PFSK-1 (cell line): ENCODE measurements around the gene SPIRE1.

Source experiments
- POLR2AphosphoS5 ChIP-seq: IDR thresholded peaks from 2 replicates; pipeline ENCODE4 v1.6.1; 2012; ENCODE audit warnings: low read depth, mild to moderate bottlenecking, control low read depth, low read length, moderate library complexity
- TF ChIP-seq, protein P1 (sequence below), 2 experiments: IDR thresholded peaks; 2 replicates each; pipeline versions ENCODE4 v1.6.1 to v1.8.0; 2011 to 2012; ENCODE audit warnings: low read depth in 2 of 2, low read length in 2 of 2, control low read depth in 1 of 2, inconsistent platforms in 1 of 2, mild to moderate bottlenecking in 1 of 2, moderate library complexity in 1 of 2; ENCODE audit not compliant: insufficient read depth in 1 of 2

GRCh38 chr18:12652861-12653401, 5.0 kb downstream of the SPIRE1 start:
- TF ChIP-seq, protein P1, sequence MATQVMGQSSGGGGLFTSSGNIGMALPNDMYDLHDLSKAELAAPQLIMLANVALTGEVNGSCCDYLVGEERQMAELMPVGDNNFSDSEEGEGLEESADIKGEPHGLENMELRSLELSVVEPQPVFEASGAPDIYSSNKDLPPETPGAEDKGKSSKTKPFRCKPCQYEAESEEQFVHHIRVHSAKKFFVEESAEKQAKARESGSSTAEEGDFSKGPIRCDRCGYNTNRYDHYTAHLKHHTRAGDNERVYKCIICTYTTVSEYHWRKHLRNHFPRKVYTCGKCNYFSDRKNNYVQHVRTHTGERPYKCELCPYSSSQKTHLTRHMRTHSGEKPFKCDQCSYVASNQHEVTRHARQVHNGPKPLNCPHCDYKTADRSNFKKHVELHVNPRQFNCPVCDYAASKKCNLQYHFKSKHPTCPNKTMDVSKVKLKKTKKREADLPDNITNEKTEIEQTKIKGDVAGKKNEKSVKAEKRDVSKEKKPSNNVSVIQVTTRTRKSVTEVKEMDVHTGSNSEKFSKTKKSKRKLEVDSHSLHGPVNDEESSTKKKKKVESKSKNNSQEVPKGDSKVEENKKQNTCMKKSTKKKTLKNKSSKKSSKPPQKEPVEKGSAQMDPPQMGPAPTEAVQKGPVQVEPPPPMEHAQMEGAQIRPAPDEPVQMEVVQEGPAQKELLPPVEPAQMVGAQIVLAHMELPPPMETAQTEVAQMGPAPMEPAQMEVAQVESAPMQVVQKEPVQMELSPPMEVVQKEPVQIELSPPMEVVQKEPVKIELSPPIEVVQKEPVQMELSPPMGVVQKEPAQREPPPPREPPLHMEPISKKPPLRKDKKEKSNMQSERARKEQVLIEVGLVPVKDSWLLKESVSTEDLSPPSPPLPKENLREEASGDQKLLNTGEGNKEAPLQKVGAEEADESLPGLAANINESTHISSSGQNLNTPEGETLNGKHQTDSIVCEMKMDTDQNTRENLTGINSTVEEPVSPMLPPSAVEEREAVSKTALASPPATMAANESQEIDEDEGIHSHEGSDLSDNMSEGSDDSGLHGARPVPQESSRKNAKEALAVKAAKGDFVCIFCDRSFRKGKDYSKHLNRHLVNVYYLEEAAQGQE (IDR thresholded peaks at IDR 0.05; ENCODE audit: insufficient read depth in 1 of 2, low read depth in 2 of 2, low read length in 2 of 2) = peak in 1 of 2 experiments; percentile 27; a peak in 1 of 4 replicates
- no peak for TF ChIP-seq POLR2AphosphoS5
